MM.1S (cell line): ENCODE data around the gene DLL4.

Experiments used
- DNase-seq: peaks from one replicate; pipeline ENCODE4 v3.0.0-alpha.2; 2015
- H2AFZ ChIP-seq: fragments of 300-600 bp; sonication (generic); 2 replicates; pipeline ENCODE4 v1.6.0; 2016; ENCODE audit warnings: antibody characterized with exemption, low read length
- H3F3A ChIP-seq: fragments of 300-600 bp; sonication (generic); 2 replicates; pipeline ENCODE4 v1.6.1; 2016; ENCODE audit warnings: mild to moderate bottlenecking, antibody characterized with exemption, low read length, moderate library complexity, mixed read lengths; ENCODE audit not compliant: insufficient read depth
- H3K27ac ChIP-seq: fragments of 300-600 bp; sonication (generic); 2 replicates; pipeline ENCODE4 v1.5.1; 2016; ENCODE audit warnings: mild to moderate bottlenecking, low read length
- H3K27me3 ChIP-seq: fragments of 300-600 bp; sonication (generic); replicated peaks from 2 replicates; pipeline ENCODE4 v1.6.0; 2016; ENCODE audit warnings: low read length; ENCODE audit not compliant: insufficient read depth
- H3K36me3 ChIP-seq: fragments of 300-600 bp; sonication (generic); replicated peaks from 2 replicates; pipeline ENCODE4 v1.6.1; 2016; ENCODE audit warnings: mild to moderate bottlenecking, low read length, mixed read lengths; ENCODE audit not compliant: insufficient read depth
- H3K4me1 ChIP-seq: fragments of 300-600 bp; sonication (generic); 2 replicates; pipeline ENCODE4 v1.6.1; 2016; ENCODE audit warnings: low read length, mixed read lengths
- H3K4me2 ChIP-seq: fragments of 300-600 bp; sonication (generic); 2 replicates; pipeline ENCODE4 v1.6.0; 2016; ENCODE audit warnings: low read depth, low read length
- H3K4me3 ChIP-seq: fragments of 300-600 bp; sonication (generic); 2 replicates; pipeline ENCODE4 v1.5.1; 2016; ENCODE audit warnings: low read length, mixed read lengths
- H3K79me2 ChIP-seq: fragments of 300-600 bp; sonication (generic); 2 replicates; pipeline ENCODE4 v1.6.1; 2016; ENCODE audit warnings: mixed run types, low read length, mixed read lengths
- H3K9ac ChIP-seq: fragments of 300-600 bp; sonication (generic); 2 replicates; pipeline ENCODE4 v1.6.1; 2016; ENCODE audit warnings: low read length, mixed read lengths
- H3K9me2 ChIP-seq: fragments of 300-600 bp; sonication (generic); replicated peaks from 2 replicates; pipeline ENCODE4 v1.6.1; 2016; ENCODE audit warnings: mild to moderate bottlenecking, low read length, mixed read lengths; ENCODE audit not compliant: insufficient read depth
- H3K9me3 ChIP-seq: fragments of 300-600 bp; sonication (generic); replicated peaks from 2 replicates; pipeline ENCODE4 v1.6.1; 2016; ENCODE audit warnings: mild to moderate bottlenecking, low read length, mixed read lengths; ENCODE audit not compliant: insufficient read depth
- H4K20me1 ChIP-seq: fragments of 300-600 bp; sonication (generic); 2 replicates; pipeline ENCODE4 v1.6.1; 2016; ENCODE audit warnings: mild to moderate bottlenecking, low read length, moderate library complexity, mixed read lengths; ENCODE audit not compliant: insufficient read depth
- EZH2 ChIP-seq: fragments of 300-600 bp; sonication (generic); optimal IDR thresholded peaks from 2 replicates; pipeline ENCODE3; 2017; ENCODE audit warnings: low read depth, mild to moderate bottlenecking, antibody characterized with exemption, low read length, mixed read lengths
- EZH2phosphoT487 ChIP-seq: fragments of 300-600 bp; sonication (generic); IDR thresholded peaks from 2 replicates; pipeline ENCODE4 v1.6.1; 2018; ENCODE audit warnings: antibody characterized with exemption, low read length
- TF ChIP-seq, protein P1 (sequence below): fragments of 300-600 bp; sonication (generic); IDR thresholded peaks from 2 replicates; pipeline ENCODE4 v1.5.1; 2016; ENCODE audit warnings: antibody characterized with exemption, low read length, mixed read lengths

DLL4 gene

DNA sequence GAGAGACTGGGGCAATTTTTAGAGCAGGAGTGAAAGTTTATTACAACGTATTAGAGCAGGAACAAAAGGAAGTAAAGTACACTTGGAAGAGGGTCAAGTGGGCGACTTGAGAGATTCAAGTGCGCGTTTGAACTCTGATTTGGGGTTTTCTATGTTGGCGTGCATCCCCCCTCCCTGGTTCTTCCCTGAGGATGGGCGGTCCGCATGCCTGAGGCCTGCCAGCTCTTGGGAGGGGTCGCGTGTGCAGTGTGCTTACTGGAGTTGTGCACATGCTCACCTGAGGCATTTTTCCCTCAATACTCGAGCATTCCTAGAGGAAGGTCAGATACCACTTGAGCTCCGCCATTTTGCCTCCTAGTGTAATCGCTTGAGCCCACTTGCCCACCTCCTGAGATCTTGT lies 13.7 kb downstream of the DLL4 start:
- H4K20me1 ChIP-seq, result no peaks in the 10 kb centered on the region
- H3K4me1 ChIP-seq, result peaks cover 23% of the 10 kb centered on the region
- peaks cover 23% of the 10 kb centered on the region for H3F3A ChIP-seq
- H3K27ac ChIP-seq, result no peak overlapping the region
- no peak for TF ChIP-seq EZH2
- TF ChIP-seq, protein P1, sequence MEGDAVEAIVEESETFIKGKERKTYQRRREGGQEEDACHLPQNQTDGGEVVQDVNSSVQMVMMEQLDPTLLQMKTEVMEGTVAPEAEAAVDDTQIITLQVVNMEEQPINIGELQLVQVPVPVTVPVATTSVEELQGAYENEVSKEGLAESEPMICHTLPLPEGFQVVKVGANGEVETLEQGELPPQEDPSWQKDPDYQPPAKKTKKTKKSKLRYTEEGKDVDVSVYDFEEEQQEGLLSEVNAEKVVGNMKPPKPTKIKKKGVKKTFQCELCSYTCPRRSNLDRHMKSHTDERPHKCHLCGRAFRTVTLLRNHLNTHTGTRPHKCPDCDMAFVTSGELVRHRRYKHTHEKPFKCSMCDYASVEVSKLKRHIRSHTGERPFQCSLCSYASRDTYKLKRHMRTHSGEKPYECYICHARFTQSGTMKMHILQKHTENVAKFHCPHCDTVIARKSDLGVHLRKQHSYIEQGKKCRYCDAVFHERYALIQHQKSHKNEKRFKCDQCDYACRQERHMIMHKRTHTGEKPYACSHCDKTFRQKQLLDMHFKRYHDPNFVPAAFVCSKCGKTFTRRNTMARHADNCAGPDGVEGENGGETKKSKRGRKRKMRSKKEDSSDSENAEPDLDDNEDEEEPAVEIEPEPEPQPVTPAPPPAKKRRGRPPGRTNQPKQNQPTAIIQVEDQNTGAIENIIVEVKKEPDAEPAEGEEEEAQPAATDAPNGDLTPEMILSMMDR, result no peak
- no peak for TF ChIP-seq EZH2phosphoT487
- H3K4me2 ChIP-seq, result peak overlapping the region; percentile 93; the same call in 1 of the 2 replicates
- H3K27me3 ChIP-seq, result no peaks in the 10 kb centered on the region
- no peaks in the 10 kb centered on the region for H3K9me2 ChIP-seq
- H3K4me3 ChIP-seq, result peak overlapping the region; percentile 67; the same call in 1 of the 2 replicates
- H3K9ac ChIP-seq, result peak overlapping the region; percentile 62; the same call in 1 of the 2 replicates
- DNase-seq, result no peak
- peak overlapping the region; percentile 98; the same call in 1 of the 2 replicates for H2AFZ ChIP-seq
- no peaks in the 10 kb centered on the region for H3K9me3 ChIP-seq
- H3K36me3 ChIP-seq, result no peaks in the 10 kb centered on the region
- H3K79me2 ChIP-seq, result no peaks in the 10 kb centered on the region

DNA sequence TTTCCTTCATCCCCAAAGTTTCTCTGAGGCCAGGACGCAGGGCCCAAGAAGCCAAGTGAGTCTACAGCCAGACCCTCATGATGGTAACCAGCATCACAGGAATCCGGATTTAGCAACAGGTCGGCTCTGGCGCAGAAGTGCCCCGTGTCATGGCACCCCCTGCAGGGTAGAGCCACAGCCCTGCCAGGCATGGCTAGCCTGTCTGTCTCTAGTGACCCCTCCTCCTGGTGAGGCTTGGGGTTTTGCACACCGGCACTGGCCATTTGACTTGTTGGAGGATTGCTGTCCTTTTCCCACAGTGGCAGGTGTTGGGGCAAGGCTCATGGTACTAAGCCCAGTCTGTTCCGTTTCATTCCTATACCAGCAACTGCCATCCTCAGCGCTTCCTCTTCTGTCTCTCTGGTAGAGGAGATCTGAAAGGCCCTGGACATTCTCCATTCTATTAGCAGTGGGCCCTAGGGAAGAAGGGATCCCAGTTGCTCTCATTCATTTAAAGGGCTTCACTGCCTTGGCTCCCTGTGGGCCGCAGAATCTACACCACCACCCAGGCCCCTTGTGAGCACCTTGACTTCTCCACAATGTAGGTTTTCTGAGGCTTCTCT lies 14.7 kb downstream of the DLL4 start:
- peaks cover 23% of the 10 kb centered on the region for H3K4me1 ChIP-seq
- no peak for DNase-seq
- H3K27me3 ChIP-seq, result no peaks in the 10 kb centered on the region
- TF ChIP-seq, protein P1, result no peak
- TF ChIP-seq EZH2 (no peak), EZH2phosphoT487 (no peak)
- H3K9me2 ChIP-seq, result no peaks in the 10 kb centered on the region
- no peak overlapping the region for H3K4me2 ChIP-seq
- no peaks in the 10 kb centered on the region for H4K20me1 ChIP-seq
- no peak overlapping the region for H3K9ac ChIP-seq
- H3K9me3 ChIP-seq, result no peaks in the 10 kb centered on the region
- no peak overlapping the region for H2AFZ ChIP-seq
- no peak overlapping the region for H3K4me3 ChIP-seq
- no peak overlapping the region for H3K27ac ChIP-seq
- no peaks in the 10 kb centered on the region for H3K36me3 ChIP-seq
- peaks cover 23% of the 10 kb centered on the region for H3F3A ChIP-seq
- H3K79me2 ChIP-seq, result no peaks in the 10 kb centered on the region

DNA sequence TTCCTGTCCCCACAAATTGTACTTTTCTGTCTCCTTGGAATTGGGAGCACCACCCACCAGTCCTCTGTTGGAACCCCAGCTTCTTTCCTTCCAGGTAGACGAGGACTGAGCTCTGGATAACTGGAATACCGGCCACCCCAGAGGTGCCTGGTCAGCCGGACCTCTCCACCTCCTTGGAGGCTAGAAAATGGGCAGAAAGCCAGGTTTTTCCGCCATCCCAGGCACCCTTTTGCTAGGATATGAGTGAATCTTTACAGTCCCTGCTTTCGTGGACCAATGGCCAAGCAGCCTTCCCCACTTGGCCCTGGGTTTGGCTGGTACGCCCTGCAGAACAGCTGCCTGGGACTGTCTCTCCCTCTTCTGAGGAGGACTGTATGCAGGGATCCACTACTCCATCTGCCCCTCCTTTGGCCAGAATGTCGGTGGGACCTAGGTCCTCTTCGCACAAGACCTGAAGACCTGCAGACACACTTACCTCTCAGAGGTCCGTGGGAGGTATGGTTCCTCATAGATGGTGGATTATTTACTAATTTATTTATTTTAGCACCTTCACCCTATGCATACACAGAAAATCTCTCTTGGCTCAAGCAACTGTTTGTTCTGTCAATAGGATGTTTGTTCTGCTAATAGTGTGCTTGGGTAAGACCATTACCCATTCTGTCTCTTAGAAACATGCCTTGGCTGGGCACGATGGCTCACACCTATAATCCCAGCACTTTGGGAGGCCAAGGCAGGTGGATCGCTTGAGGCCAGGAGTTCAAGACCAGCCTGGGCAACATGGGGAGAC lies 15.6 kb downstream of the DLL4 start:
- Histone ChIP-seq H2AFZ (no peak overlapping the region), H3K4me1 (peaks cover 23% of the 10 kb centered on the region), H3K27ac (no peak overlapping the region), H3K9ac (no peak overlapping the region), H3K9me2 (no peaks in the 10 kb centered on the region), H3K79me2 (no peaks in the 10 kb centered on the region), H3K27me3 (no peaks in the 10 kb centered on the region), H3K4me2 (no peak overlapping the region), H3K4me3 (no peak overlapping the region), H4K20me1 (no peaks in the 10 kb centered on the region), H3K9me3 (no peaks in the 10 kb centered on the region), H3F3A (peaks cover 22% of the 10 kb centered on the region), H3K36me3 (no peaks in the 10 kb centered on the region)
- DNase-seq, result no peak
- TF ChIP-seq, protein P1, result no peak
- TF ChIP-seq EZH2 (no peak), EZH2phosphoT487 (no peak)
